ENCODE measurements around the gene KAT8. TPM values are rescaled to one million over a fixed set of nuclear protein-coding genes. Genes with fewer than 3 reads are reported as not detected.
"Not testable (repeated sequence)": the region's sequence is repeated elsewhere in the genome, so short reads cannot be mapped to it uniquely, and the experiment has no call there.

Gene KAT8
- total RNA-seq, 1 experiment from 2014 or later: 55.6 TPM

DNA sequence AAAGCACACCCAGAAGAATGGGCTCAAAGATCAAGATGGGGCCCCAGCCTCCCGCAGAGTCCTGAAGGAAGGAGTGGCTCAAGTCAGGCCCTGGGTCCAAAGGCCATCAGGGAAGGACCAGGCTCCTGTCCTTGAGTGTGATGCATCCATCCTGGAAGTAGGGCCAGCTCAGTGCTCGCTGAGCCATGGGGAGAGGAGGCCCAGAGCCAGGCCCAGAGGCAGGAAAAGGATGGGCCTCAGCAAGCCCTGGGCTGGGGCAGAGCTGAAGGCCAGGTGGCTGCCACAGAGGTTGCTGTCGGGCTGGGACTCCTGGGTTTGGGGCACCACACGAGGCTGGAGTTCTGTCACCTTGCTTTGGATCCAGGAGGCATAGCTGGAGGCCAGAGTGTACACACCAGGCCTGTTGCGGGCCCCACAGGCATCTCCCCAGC lies 14.4 kb downstream of the KAT8 start:
- no peak for DNase-seq (ENCODE audit: low spot score)

DNA sequence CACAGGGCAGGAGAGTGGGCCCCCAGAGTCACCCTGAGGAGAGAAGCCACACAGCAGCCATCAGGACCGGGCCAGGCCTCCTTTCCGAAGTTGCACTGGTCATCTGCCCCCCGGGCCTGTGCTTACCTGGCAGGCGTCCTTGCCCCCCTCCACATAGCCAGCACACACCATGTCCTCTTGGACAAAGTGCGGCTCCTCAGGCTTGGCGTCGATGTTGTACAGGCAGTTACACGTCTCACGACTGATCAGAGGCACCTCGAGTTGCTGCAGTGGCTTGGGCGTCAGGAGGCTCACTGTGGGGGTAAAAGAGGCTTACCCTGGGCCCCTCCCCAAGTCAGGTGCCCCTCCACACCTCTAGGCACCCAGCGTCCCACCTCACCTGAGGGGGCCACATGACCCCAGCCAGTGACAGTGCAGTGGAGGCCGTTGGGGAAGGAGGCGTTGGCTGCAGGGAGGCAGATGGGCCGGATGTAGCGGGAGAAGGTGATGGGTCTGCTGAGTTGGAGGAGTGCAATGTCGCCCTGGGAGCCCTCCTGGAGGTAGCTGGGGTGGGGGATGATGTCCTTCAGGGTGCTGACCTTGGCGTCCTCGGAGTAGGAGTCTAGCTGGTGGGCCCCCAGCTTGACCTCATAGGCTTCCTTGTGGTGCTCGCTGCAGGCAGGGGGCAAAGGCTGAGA lies 15.0 kb downstream of the KAT8 start:
- DNase-seq (ENCODE audit: low spot score): no peak

DNA sequence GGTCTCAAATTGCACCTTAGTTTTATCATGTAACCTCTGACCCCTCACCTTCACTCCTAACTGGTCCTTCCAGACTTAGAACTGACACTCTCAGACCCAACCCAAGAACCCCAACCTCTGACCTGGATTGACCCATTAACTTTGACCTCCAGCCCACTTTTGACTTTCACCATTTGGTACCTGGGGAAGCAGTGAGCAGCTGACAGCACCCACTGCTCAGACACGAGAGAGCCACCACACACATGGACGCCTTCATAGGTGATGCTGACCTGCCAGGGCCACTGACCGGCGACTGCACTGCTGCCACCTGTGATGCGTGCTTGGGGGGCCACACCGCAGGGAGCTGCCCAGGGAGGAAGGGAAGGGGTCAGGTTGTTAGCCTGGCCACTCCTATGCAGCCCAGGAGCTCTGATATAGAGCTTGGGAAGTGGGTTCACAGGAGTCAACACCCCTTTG lies 15.6 kb downstream of the KAT8 start:
- no peak for DNase-seq (ENCODE audit: low spot score)

DNA sequence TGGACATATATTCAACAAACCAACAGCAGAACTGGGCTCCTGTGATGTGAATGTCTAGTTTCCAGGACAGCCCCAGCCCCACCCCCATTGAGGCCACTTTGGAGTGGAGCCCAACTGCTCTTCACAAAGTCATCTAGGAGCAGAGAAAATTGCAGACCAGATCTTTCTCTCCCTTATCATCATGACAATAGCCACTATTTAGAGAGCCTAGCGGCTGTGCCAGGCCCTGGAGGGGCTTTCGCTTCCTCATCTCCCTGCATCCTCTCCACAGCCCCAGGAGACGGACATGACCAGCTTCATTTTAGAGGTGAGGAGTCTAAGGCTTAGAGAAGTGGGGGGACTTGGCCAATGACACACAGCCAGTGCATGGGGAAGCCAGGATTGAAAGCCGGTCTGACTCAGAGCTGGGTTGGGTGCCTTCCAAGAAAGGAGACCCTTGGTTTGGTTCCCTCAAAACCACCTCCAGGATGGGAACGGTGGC lies 16.7 kb downstream of the KAT8 start:
- DNase-seq (ENCODE audit: low spot score): no peak

DNA sequence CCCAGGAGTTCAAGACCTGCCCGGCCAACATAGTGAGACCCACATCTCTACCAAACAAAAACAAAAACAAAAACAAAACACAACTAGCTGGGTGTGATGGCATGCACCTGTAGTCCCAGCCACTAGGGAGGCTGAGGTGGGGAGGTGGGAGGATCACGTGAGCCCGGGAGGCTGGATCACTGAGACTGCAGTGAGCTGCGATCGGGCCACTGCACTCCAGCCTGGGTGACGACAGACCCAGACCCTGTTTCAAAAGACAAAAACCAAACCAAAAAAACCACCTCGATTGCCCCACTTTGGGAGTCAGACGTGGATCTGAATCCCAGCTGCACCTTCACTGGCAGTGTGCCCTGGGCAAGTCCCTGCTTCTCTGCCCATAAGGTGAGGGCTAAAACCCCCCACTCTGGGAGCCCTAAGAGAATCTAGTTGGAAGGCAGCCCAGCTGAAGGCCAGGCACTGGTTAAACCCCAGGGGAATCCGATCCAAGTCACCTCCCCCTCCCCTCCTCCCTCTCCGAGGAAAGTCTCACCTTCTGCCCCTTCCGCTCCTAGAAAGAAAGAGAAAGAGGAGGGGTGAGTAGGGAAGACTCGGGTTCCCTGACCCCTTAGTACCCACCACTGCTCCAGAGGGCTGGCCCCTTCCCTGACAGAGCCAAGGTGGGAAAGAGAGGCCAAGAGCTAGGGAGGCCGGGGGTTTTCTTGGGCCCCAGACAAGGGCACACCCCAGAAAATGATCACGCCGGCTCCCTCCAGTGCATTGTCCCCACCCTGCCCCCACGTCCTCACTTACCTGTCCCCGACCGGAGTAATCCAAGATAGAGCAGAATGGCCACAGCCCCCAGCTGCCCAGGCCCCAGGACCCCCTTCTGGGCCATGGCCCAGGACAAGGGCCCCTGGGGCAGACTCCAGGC lies 17.4 kb downstream of the KAT8 start:
- no peak for DNase-seq (ENCODE audit: low spot score)

DNA sequence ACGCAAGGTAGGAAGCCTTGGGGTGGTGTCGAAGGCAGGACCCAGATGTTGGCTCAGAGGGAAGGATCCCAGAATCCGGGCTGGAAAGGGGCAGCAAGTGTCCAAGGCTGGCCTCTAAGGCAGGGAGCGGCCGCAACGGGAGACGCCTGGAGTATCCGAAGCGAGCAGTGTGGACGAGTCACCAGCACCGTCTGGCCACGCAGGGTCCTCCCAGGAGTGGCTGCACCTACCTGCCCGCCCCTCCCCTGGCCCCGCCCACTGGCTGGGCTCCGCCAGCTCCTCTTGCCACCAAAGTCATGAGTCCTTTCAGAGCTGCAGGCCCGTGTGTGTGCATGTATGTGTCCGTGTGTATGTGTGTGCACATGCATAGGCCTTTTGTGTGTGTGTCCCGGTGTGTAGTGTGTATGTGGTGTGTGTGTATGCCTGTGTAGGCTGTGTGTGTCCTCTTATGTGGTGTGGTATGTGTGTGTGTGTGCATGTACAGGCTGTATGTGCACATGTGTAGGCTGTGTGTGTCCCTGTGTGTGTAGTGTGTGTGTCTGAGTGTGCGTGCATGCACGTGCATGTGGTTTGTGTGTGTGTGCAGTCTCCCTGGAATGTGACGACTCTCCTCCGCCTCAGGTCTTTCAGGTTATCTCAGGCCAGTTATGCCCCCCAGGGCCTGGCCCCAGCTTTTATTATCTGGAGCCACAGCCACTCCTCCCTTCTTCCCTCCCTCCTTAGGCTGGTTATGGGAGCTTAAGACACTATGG lies 18.2 kb downstream of the KAT8 start, which contains the start of gene PRSS8:
PRSS8 (minus strand) TSS at position 193 of the 752 bp plus-strand sequence. CDS start 229 bp downstream, outside the sequence.
- DNase-seq (ENCODE audit: low spot score): no peak

DNA sequence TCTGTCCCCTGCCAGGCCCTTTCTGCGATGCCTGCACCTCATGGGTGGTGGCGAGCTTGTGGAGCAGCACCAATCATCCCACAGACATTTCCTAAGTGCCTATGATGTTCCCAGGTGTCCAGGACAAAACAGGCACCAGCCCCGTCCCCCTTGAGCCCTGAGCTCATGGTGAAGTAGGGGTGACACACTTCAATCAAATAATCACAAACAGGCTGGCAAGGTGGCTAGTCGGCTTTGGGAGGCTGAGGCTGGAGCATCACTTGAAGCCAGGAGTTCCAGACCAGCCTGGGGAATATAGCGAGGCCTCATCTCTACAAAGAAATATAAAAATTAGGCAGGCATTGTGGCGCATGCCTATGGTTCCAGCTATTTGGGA lies 18.8 kb downstream of the KAT8 start:
- DNase-seq (ENCODE audit: low spot score): no peak

DNA sequence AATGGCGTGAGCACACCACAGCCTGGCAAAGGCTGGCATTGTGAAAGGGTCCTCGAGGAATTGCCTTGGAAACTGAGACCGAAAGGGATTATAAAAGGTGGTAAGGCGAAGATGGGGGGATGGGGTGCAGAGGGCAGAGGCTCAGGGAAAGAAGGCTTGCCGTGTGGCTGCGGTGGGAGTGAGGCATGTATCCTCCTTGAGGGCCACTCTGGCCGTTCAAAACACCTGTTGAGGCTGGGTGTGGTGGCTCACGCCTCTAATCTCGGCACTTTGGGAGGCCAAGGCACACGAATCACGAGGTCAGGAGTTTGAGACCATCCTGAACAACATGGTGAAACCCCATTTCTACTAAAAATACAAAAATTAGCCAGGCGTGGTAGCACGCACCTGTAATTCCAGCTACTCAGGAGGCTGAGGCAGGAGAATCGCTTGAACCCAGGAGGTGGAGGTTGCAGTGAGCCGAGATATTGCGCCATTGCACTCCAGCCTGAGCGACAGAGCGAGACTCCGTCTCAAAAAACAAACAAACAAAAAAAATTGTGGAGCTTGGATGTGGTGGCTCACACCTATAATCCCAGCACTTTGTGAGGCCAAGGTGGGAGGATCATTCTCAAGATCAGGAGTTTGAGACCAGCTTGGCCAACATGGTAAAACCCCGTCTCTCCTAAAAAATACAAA lies 19.5 kb downstream of the KAT8 start:
- not testable (repeated sequence) for DNase-seq (ENCODE audit: low spot score)

DNA sequence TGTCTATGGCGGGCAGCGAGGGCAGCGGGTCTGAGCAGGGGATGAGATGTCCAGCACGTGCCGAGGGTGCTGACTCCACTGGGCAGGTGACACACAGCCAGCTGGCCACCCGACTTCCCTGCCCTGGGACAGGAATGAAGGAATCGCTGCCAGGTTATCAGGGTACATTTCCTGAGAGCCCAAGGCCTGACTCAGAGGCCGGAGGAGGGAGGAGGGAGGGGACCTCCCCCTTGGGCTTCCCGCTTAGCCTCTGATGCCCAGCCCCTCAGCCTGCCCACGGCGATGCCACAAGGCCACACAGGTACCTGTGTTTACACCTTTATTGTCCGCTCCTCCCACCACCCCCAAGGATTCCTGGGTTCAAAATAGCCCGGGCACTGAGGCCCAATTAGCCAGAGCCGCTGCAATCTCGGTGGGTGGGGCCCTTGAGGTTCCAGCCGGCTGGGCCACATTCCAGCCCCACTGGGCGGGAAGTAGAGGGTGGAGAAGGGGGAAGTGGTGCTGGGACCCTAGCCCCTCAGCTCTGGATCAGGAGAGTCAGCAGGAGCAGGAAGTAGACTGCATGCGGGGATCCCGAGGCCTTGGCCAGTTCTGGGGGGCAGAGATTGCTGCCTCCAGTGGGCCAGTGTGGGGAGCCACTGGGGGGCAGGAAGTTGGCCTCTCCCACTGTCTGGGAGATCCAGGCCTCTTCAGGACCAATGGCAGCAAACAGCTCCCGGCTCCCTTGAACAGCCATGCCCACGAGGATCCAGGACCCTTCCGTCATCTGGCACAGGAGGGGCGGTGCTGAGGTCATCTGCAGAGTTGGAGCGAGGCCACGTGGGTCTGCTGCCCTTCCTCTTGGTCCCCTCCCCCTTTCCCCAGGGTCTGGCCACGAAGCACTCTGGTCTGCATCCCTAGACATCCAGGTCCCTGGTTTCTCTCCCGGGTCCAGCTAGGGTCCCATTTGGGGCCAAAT lies 21.4 kb downstream of the KAT8 start:
- peak; percentile 97 for DNase-seq (ENCODE audit: low spot score)

DNA sequence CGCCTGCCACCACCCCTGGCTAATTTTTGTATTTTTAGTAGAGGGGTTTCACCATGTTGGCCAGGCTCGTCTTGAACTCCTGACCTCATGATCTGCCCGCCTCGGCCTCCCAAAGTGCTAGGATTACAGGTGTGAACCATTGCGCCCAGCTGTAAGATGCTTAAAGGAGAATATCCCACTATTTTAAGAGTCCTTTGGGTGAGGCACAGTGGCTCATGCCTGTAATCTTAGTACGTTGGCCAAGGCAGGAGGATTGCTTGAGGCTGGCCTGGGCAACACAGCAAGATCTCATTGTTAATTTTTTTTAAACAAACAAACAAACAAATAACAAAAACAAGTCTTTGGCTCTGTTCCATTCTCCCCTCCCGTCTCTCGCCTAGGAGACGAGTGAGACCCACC lies 23.6 kb downstream of the KAT8 start:
- not testable (repeated sequence) for DNase-seq (ENCODE audit: low spot score)

DNA sequence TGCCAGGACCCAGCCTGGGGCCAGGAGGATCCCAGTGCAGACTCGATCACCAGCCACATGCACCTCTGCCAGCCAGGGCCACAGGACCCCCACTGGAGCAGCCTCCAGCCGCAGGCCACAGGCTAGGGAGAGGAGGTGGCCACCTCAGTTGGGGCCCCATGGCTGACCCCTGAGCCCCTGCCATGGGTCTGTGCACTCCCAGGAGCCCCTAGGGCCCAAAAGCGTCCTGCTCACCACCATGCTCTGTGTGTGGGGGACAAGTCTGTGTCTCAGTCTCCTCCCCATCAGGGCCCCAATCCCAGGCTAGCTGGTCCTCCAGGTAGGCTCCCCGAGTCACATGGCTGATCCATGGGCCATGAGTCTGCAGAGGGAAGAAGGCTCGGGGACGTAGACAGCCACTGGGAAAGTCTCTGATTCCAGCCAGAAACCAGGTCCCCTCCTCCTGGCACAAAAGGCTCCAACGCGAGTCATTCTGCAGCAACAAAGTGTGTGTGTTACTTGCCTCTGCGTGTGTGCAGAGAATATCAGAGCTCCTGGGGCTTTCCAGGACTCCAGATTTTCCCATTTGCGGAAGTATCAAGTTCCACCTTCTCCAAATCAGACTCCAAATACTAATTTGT lies 24.1 kb downstream of the KAT8 start:
- no peak for DNase-seq (ENCODE audit: low spot score)

DNA sequence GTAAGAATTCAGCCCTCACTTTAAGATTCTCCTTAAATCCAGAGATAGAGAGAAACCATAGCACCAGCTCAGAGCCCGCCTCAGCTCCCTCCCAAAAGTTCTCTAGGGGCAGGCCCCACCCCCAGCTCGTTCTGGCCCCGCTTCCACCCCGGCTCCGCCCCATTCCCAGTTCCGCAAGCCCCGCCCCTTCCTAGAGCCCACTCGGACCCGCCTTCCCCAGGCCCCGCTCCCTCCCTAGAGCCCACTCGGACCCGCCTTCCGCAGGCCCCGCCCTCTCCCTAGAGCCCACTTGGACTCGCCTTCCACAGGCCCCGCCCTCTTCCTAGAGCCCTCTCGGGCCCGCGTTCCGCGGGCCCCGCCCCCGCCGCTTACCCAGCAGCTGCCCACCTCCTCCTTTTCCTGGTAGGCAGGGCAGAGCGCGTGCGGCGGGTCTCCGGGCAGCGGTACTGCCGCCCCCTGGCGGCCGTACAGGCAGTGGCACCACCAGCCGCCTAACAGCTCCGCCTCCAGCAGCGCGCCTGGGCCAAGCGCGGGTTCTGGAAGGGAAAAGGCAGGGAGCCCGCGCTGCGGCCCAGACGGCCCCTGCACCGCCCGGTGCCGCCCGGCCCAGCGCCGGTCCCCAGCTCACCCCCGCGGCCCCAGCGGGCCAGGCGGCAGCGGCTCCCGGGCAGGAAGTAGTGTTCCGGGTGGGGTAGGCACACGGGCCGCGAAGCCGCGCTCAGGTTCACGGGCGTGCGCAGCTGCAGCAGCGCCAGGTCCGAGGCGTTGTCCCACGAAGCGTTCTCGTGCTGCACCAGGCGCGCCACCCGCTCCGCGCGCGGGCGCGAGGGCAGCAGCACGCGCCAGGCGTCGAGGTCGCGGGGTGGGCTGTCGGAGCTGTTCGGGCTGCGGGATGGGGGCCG lies 24.9 kb downstream of the KAT8 start:
- DNase-seq (ENCODE audit: low spot score): peak; percentile 98

DNA sequence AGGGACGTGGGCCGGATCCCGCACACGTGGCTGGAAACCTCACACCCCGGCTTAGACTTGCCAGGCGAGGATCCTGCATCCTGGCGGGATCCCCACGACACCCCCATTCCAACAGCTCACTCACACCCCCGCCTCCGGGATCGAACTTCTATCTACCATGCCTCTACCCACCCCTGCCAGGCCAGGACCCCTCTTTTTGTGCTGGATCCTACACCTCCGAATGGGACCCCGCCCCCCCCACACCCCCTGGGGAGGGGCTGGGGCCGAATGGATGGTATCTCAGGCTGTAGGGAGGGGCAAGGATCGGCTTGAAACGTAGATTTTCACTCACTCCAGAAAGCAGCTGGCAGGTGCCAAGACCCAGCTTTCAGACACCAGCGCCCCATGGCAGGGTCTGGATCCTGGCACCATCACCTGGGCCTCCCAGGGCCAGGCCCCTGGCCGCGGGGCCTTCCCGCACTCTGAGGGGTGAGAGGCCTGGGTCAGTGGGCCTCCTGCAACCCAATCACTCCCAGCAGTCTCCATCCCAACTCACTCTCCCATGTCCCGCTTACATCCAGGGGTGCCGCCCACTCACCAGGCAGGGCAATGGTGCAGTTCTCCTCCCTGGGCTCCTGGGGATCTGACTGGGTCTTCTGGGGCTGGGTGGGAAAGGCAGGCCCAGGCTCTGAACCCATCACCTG lies 25.7 kb downstream of the KAT8 start:
- DNase-seq (ENCODE audit: low spot score): no peak

DNA sequence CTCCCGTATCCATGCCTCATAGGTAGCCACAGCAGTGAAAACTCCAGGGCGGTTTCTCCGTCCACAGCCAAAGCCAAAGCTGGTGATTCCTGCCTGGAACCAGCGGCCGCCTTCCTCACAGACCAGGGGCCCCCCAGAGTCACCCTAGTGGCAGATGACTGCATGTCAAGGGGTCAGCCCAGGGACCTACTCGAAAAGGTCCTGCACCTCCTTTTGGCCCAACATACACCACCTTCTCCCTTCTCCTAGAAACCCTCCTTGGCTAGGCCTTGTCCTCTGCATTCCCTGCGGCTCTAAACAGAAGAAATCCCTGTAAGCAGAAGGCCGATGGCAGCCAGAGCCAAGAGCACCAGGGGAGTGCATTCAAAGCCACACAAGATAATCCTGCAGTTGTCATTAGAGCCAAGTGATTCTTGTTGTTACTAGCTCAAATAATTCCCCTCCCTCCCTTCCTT lies 26.3 kb downstream of the KAT8 start:
- no peak for DNase-seq (ENCODE audit: low spot score)

DNA sequence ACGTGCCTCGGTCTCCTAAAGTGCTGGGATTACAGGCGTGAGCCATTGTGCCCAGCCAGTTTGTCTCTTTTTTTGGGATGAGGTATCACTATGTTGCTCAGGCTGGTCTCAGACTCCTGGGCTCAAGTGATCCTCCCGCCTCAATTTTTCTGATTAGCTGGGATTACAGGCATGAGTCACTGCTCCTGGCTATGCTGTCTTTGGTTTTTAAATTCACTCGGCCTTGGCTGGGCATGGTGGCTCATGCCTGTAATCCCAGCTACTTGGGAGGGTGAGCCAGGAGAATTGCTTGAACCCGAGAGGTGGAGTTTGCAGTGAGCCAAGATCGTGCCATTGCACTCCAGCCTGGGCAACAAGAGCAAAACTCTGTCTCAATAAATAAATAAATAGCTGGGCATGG lies 27.0 kb downstream of the KAT8 start:
- DNase-seq (ENCODE audit: low spot score): not testable (repeated sequence)

DNA sequence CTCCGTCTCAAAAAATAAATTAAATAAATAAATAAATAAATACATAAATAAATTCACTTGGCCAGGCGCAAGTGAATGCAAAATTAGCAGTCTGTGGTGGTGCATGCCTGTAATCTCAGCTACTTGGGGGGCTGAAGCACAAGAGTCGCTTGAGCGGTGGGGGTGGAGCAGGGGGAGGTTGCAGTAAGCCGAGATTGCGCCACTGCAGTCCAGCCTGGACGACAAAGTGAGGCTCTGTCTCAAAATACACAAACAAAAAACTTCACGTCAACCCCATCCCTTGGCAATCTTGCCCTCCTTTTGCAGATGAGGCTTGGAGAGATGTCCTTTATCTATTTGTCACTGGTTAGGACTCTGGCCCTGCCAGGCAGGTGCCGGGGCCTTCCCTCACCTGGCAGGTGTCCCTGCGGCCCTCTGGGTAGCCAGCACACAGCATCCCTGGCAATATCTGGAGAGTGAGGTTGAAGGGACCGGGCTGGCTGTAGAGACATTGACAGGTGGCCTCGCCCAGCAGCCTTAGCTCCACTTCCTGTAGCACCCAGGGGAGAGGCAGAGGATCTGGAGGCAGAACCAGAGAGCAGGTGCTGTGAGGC lies 28.0 kb downstream of the KAT8 start:
- no peak for DNase-seq (ENCODE audit: low spot score)

DNA sequence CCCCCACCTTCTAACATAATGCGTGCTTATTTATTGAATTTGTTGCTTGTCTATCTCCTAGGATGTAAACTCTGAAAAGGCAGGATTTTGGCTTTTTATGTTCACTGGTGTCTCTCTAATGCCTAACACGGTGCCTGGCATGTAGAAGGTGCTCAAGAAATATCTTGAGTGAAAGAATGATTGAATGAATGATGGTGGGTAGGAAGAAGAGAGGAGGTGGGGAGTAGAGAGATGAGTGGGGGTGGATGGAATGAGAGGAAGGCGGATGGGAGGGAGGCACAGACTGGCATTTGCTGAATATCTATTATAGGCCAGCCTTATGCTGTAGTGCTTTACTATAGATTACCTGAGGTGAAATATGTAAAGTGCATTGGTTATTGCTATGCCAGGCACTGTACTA lies 30.1 kb downstream of the KAT8 start:
- DNase-seq (ENCODE audit: low spot score): no peak

DNA sequence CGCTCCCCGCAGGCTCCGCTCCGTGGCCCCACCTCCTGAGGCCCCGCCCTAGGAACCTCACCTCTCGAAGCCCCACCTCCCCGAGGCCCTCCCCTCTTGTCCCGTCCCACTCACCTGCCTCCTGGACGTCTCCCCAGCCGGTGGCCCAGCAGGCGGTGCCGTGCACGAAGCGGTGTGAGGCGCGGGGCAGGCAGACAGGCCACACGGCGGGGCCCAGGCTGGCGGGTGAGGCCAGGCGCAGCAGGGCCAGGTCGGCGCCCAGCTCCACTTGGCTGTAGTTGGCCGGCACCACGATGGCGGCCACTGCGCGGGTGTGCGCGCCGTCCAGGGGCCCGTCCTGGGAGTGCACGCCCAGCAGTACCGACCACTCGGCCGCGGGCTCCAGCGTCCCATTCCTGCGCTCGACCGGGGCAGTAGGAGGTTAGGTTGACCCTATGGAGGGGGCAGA lies 30.8 kb downstream of the KAT8 start:
- no peak for DNase-seq (ENCODE audit: low spot score)
